NT2/D1 (cell line): ENCODE results near the gene SRMS.

ENCODE experiments used
- DNase-seq: peaks from one replicate; pipeline ENCODE4 v3.0.0-alpha.2; 2011; ENCODE audit warnings: low read depth, low spot score
- H3K27me3 ChIP-seq: 2 replicates; pipeline ENCODE4 v1.6.0; 2011; ENCODE audit warnings: mild to moderate bottlenecking; ENCODE audit not compliant: insufficient read length, insufficient read depth
- H3K36me3 ChIP-seq: 2 replicates; pipeline ENCODE4 v1.6.1; 2011; ENCODE audit warnings: mild to moderate bottlenecking, low read length, mixed read lengths; ENCODE audit not compliant: insufficient read depth, insufficient read length
- H3K4me1 ChIP-seq: 2 replicates; pipeline ENCODE4 v1.5.1; 2011; ENCODE audit not compliant: insufficient read depth, insufficient read length
- H3K4me3 ChIP-seq: 2 replicates; pipeline ENCODE4 v1.5.1; 2011; ENCODE audit warnings: low read depth; ENCODE audit not compliant: insufficient read length
- H3K9ac ChIP-seq: 2 replicates; pipeline ENCODE4 v1.6.0; 2011; ENCODE audit warnings: low read depth; ENCODE audit not compliant: insufficient read length
- H3K9me3 ChIP-seq: 2 replicates; pipeline ENCODE4 v1.5.1; 2011; ENCODE audit warnings: mild to moderate bottlenecking, low read length; ENCODE audit not compliant: insufficient read depth
- SUZ12 ChIP-seq: IDR thresholded peaks from 2 replicates; pipeline ENCODE4 v1.6.1; 2011; ENCODE audit not compliant: insufficient read length, insufficient read depth; ENCODE audit errors: extremely low read depth
- YY1 ChIP-seq: IDR thresholded peaks from 2 replicates; pipeline ENCODE4 v1.6.1; 2011; ENCODE audit not compliant: insufficient read length, insufficient read depth
- ZNF274 ChIP-seq: IDR thresholded peaks from 2 replicates; pipeline ENCODE4 v1.6.1; 2011; ENCODE audit warnings: mild to moderate bottlenecking, low read depth, low read length

Gene SRMS

GRCh38 chr20:63555661-63556381, 8.3 kb upstream of the SRMS start:
- DNase-seq: no peak
- no peak overlapping the region for H3K4me3 ChIP-seq
- H3K9me3 ChIP-seq: peaks cover 3% of the 10 kb centered on the region; the same call in 1 of the 2 replicates
- H3K36me3 ChIP-seq: peaks cover 29% of the 10 kb centered on the region
- no peaks in the 10 kb centered on the region for H3K27me3 ChIP-seq
- peaks cover 37% of the 10 kb centered on the region for H3K4me1 ChIP-seq
- no peak for TF ChIP-seq SUZ12
- no peak for TF ChIP-seq ZNF274
- no peak for TF ChIP-seq YY1
- peak overlapping the region; percentile 27 for H3K9ac ChIP-seq

- H3K36me3 ChIP-seq: peaks cover 17% of the 10 kb centered on the region
- H3K27me3 ChIP-seq: no peaks in the 10 kb centered on the region
- peaks cover 2% of the 10 kb centered on the region; the same call in 1 of the 2 replicates for H3K9me3 ChIP-seq
- DNase-seq: no peak
- peaks cover 43% of the 10 kb centered on the region for H3K4me1 ChIP-seq
- peak overlapping the region; percentile 83 for H3K9ac ChIP-seq
- no peak for TF ChIP-seq SUZ12
- no peak for TF ChIP-seq YY1
- TF ChIP-seq ZNF274: no peak
- peak overlapping the region; percentile 75 for H3K4me3 ChIP-seq
Measured at GRCh38 chr20:63554361-63555278, 7.1 kb upstream of the SRMS start.

DNA sequence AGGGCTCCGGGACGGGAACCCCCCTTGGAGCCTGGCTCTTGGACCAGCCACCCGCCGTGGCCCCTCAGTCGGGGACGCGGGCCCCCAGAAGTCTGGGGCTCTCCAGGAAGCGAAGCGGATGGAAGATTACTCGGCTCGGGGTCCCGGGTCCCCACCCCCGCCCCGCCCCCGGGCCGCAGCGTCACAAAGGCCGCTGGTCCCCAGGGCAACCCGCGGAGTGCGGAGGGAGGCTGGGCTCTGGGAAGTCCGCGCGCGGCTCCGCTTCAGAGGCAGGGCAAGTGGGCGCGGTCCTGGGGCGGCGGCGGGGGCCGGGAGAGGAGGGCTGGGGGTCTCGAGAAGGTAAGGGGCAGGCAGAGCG, 6.4 kb upstream of the SRMS start, which contains the start of gene FNDC11:
Gene FNDC11, plus strand, starts transcription at position 227 of the 358 bp plus-strand sequence. CDS start 1,505 bp downstream, outside the sequence.
- TF ChIP-seq ZNF274: no peak
- no peak for TF ChIP-seq SUZ12
- Histone ChIP-seq H3K4me1 (peaks cover 46% of the 10 kb centered on the region), H3K36me3 (peaks cover 12% of the 10 kb centered on the region), H3K9me3 (no peaks in the 10 kb centered on the region), H3K4me3 (peak within 1 kb of the TSS; percentile 75), H3K27me3 (no peaks in the 10 kb centered on the region), H3K9ac (peak within 1 kb of the TSS; percentile 85)
- no peak for DNase-seq

- TF ChIP-seq SUZ12 (no peak), ZNF274 (no peak), YY1 (no peak)
- Histone ChIP-seq H3K36me3 (peaks cover 9% of the 10 kb centered on the region), H3K9me3 (no peaks in the 10 kb centered on the region), H3K27me3 (no peaks in the 10 kb centered on the region), H3K4me3 (peak overlapping the region; percentile 75), H3K9ac (peak overlapping the region; percentile 85), H3K4me1 (peaks cover 51% of the 10 kb centered on the region)
- DNase-seq: peak; percentile 94
Measured at GRCh38 chr20:63553251-63553932, 5.8 kb upstream of the SRMS start.

GRCh38 chr20:63552481-63553249, 5.1 kb upstream of the SRMS start:
- TF ChIP-seq SUZ12: no peak
- TF ChIP-seq YY1: no peak
- no peak for TF ChIP-seq ZNF274
- DNase-seq: no peak
- Histone ChIP-seq H3K4me1 (peaks cover 58% of the 10 kb centered on the region), H3K36me3 (peaks cover 9% of the 10 kb centered on the region), H3K9me3 (no peaks in the 10 kb centered on the region), H3K4me3 (peak overlapping the region; percentile 34), H3K27me3 (no peaks in the 10 kb centered on the region), H3K9ac (peak overlapping the region; percentile 71)

GRCh38 chr20:63551068-63551467, 3.5 kb upstream of the SRMS start:
- Histone ChIP-seq H3K27me3 (no peaks in the 10 kb centered on the region), H3K4me1 (peaks cover 59% of the 10 kb centered on the region), H3K9me3 (no peaks in the 10 kb centered on the region)

More at GRCh38 chr20:63551068-63551467, 3.5 kb upstream of the SRMS start:
- no peak for TF ChIP-seq YY1
- no peak for TF ChIP-seq ZNF274
- Histone ChIP-seq H3K36me3 (peaks cover 5% of the 10 kb centered on the region), H3K4me3 (no peak overlapping the region), H3K9ac (no peak overlapping the region)
- DNase-seq: no peak
